ENCODE data around the gene NR1D2.
"Not testable (repeated sequence)": the region's sequence is repeated elsewhere in the genome, so short reads cannot be mapped to it uniquely, and the experiment has no call there.

NR1D2 gene

GRCh38 chr3:23916152-23916885 lies 28.8 kb upstream of the NR1D2 start:
- no peak for TF ChIP-seq Cebpa-rat (IDR thresholded peaks at IDR 0.05)
- H3K4me1 ChIP-seq, result peaks cover 48% of the 10 kb centered on the region
- peak overlapping the region; percentile 93 for H3K4me3 ChIP-seq
- peak overlapping the region; percentile 93 for H3K4me2 ChIP-seq
- H3K9me3 ChIP-seq, result no peaks in the 10 kb centered on the region
- H3K36me3 ChIP-seq, result peaks cover 36% of the 10 kb centered on the region
- peaks cover 18% of the 10 kb centered on the region for H3K27me3 ChIP-seq
- peak overlapping the region; percentile 98 for H3K27ac ChIP-seq
- peaks cover 66% of the 10 kb centered on the region for H4K20me1 ChIP-seq
- peak overlapping the region; percentile 99 for H3K9ac ChIP-seq

- Histone ChIP-seq H3K9ac (peak within 1 kb of the TSS; percentile 99), H3K9me3 (no peaks in the 10 kb centered on the region), H3K27me3 (peaks cover 18% of the 10 kb centered on the region), H3K27ac (peak within 1 kb of the TSS; percentile 98), H3K36me3 (peaks cover 43% of the 10 kb centered on the region), H3K4me2 (peak within 1 kb of the TSS; percentile 93), H3K4me3 (peak within 1 kb of the TSS; percentile 93), H4K20me1 (peaks cover 67% of the 10 kb centered on the region), H3K4me1 (peaks cover 52% of the 10 kb centered on the region)
- no peak for TF ChIP-seq Cebpa-rat (IDR thresholded peaks at IDR 0.05)
Measured at GRCh38 chr3:23916886-23917678, 28.0 kb upstream of the NR1D2 start, which contains the start of the genes NKIRAS1 and RPL15. Gene NKIRAS1 (minus strand): TSS chr3:23916990. CDS start chr3:23910904, 6,086 bp downstream. Gene RPL15 (plus strand): TSS chr3:23917132. CDS start chr3:23917860, 728 bp downstream.

DNA sequence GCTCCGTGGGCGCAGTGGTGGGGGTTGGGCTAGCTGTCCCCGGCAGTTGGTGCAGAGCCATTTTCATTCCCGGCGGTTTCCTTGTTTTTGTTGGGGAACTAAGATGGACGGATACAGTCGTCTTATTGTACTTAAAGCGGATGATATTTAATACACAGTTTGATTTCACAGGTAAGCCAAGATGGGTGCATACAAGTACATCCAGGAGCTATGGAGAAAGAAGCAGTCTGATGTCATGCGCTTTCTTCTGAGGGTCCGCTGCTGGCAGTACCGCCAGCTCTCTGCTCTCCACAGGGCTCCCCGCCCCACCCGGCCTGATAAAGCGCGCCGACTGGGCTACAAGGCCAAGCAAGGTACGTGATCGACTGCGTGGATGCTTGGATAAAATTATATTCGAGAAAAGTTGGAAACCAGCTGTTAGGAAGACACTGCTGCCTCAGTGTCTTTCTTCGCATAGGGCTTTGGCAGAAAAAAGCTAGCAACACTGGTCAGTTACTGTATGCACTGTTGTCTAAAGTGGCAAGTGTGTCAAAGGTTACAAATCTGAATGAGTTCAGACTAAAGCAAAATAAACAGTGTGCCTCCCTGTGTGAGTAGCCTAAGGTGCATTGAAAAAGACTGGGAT lies 27.3 kb upstream of the NR1D2 start:
- H3K27me3 ChIP-seq, result peaks cover 18% of the 10 kb centered on the region
- H3K4me2 ChIP-seq, result peak overlapping the region; percentile 89
- H3K4me1 ChIP-seq, result peaks cover 59% of the 10 kb centered on the region
- H3K9me3 ChIP-seq, result not testable (repeated sequence)
- peak overlapping the region; percentile 99 for H3K9ac ChIP-seq
- H4K20me1 ChIP-seq, result peaks cover 67% of the 10 kb centered on the region
- peaks cover 48% of the 10 kb centered on the region for H3K36me3 ChIP-seq
- H3K4me3 ChIP-seq, result peak overlapping the region; percentile 93
- H3K27ac ChIP-seq, result peak overlapping the region; percentile 98

DNA sequence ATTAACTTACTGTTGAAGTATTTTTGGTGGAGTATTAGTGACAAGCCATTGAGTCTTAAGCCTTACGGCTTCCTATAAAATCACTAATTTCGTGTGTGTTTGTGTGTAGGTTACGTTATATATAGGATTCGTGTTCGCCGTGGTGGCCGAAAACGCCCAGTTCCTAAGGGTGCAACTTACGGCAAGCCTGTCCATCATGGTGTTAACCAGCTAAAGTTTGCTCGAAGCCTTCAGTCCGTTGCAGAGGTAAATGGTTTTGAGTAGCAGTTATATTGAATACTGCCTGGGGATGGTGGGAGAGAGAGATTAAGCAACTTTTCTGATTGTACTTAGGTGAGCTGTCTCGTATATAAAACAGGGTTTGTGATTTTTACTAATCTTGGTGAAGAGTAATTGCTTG lies 26.8 kb upstream of the NR1D2 start:
- H3K9me3 ChIP-seq, result not testable (repeated sequence)
- Histone ChIP-seq H3K36me3 (peaks cover 48% of the 10 kb centered on the region), H3K4me3 (peak overlapping the region; percentile 93), H3K27me3 (peaks cover 18% of the 10 kb centered on the region), H3K4me1 (peaks cover 64% of the 10 kb centered on the region), H3K9ac (peak overlapping the region; percentile 99), H4K20me1 (peaks cover 67% of the 10 kb centered on the region), H3K27ac (peak overlapping the region; percentile 98), H3K4me2 (peak overlapping the region; percentile 89)

GRCh38 chr3:23919628-23920027 lies 25.5 kb upstream of the NR1D2 start:
- TF ChIP-seq Cebpa-rat (IDR thresholded peaks at IDR 0.05), result no peak
- peak overlapping the region; percentile 89 for H3K4me2 ChIP-seq
- H3K9me3 ChIP-seq, result no peaks in the 10 kb centered on the region
- H3K27ac ChIP-seq, result no peak overlapping the region
- peaks cover 48% of the 10 kb centered on the region for H3K36me3 ChIP-seq
- peaks cover 56% of the 10 kb centered on the region for H4K20me1 ChIP-seq
- peaks cover 68% of the 10 kb centered on the region for H3K4me1 ChIP-seq
- no peak overlapping the region for H3K9ac ChIP-seq
- peak overlapping the region; percentile 93 for H3K4me3 ChIP-seq
- H3K27me3 ChIP-seq, result peaks cover 18% of the 10 kb centered on the region

DNA sequence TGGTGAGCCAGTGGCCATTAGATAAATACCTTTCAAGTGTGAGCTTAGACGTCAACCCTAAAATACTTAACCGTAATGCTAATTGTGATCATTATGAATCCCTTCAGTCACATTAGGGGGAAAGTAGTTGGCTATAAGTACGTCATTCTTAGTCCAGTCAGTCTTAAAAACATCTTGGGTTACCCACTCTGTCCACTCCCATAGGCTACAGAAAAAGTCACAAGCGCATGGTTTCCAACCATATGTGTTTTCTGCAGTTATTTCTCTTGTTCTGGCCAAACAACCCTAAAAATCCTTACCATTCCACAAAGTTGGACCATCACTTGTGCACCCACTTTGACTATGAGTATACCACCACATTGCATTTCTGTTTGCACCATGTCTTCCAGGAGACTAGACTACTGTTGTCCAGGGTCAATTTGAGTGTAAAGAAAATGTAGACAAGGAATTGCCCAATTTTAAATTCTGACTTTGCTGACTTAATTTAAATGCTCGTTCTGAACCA lies 24.9 kb upstream of the NR1D2 start:
- TF ChIP-seq Cebpa-rat (IDR thresholded peaks at IDR 0.05), result no peak
- Histone ChIP-seq H3K9me3 (no peaks in the 10 kb centered on the region), H3K4me2 (peak overlapping the region; percentile 89), H3K36me3 (peaks cover 48% of the 10 kb centered on the region), H3K9ac (no peak overlapping the region), H3K4me1 (peaks cover 64% of the 10 kb centered on the region), H4K20me1 (peaks cover 50% of the 10 kb centered on the region), H3K27ac (no peak overlapping the region), H3K27me3 (peaks cover 15% of the 10 kb centered on the region), H3K4me3 (peak overlapping the region; percentile 93)

- no peaks in the 10 kb centered on the region for H3K9me3 ChIP-seq
- H3K4me3 ChIP-seq, result no peak overlapping the region
- H3K27me3 ChIP-seq, result peaks cover 6% of the 10 kb centered on the region
- H3K27ac ChIP-seq, result no peak overlapping the region
- peaks cover 48% of the 10 kb centered on the region for H3K36me3 ChIP-seq
- H4K20me1 ChIP-seq, result peaks cover 43% of the 10 kb centered on the region
- no peak for TF ChIP-seq Cebpa-rat (IDR thresholded peaks at IDR 0.05)
- H3K4me2 ChIP-seq, result 0 out of 2 replicates have a peak overlapping the region, but pooled peaks have one; percentile 89
- no peak overlapping the region for H3K9ac ChIP-seq
- peaks cover 55% of the 10 kb centered on the region for H3K4me1 ChIP-seq
Measured at GRCh38 chr3:23921052-23921511, 24.0 kb upstream of the NR1D2 start.

- Histone ChIP-seq H3K27ac (peak overlapping the region; percentile 60), H3K27me3 (no peaks in the 10 kb centered on the region), H3K9me3 (no peaks in the 10 kb centered on the region), H4K20me1 (peaks cover 26% of the 10 kb centered on the region), H3K9ac (no peak overlapping the region), H3K4me1 (peaks cover 47% of the 10 kb centered on the region), H3K36me3 (peaks cover 36% of the 10 kb centered on the region), H3K4me3 (no peak overlapping the region), H3K4me2 (peak overlapping the region; percentile 74)
- no peak for TF ChIP-seq Cebpa-rat (IDR thresholded peaks at IDR 0.05)
Measured at GRCh38 chr3:23923786-23924185, 21.3 kb upstream of the NR1D2 start.

DNA sequence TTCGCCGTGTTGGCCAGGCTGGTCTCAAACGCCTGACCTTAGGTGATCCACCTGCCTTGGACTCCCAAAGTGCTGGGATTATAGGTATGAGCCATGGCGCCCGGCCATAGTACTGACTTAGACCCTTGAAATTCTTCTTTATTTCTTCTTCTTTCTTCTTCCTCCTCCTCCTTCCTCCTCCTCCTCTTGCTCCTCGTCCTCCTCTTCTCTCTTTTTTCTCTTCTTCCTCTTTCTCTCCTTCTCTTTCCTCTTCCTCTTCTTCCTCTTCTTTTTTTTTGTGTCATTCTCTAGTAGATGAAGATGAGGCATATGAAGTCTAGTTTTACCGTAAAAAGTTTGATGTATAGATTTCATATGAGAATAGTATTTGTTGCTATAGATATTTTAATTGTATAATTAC lies 18.8 kb upstream of the NR1D2 start:
- H3K4me2 ChIP-seq, result no peak overlapping the region
- peaks cover 13% of the 10 kb centered on the region for H3K36me3 ChIP-seq
- no peaks in the 10 kb centered on the region for H3K27me3 ChIP-seq
- no peak overlapping the region for H3K27ac ChIP-seq
- peaks cover 2% of the 10 kb centered on the region for H4K20me1 ChIP-seq
- TF ChIP-seq Cebpa-rat (IDR thresholded peaks at IDR 0.05), result no peak
- no peak overlapping the region for H3K9ac ChIP-seq
- H3K9me3 ChIP-seq, result no peaks in the 10 kb centered on the region
- no peak overlapping the region for H3K4me3 ChIP-seq
- peaks cover 31% of the 10 kb centered on the region for H3K4me1 ChIP-seq

Measured in BLaER1 (cell line).